HUES64 (cell line): ENCODE results near the gene SLC6A5.

ENCODE experiments used
- H3K27ac ChIP-seq: 2 replicates; pipeline ENCODE4 v1.7.0; 2013; ENCODE audit warnings: low read depth, low read length, inconsistent platforms
- H3K27me3 ChIP-seq: 2 replicates; pipeline ENCODE4 v1.6.1; 2013; ENCODE audit warnings: mild to moderate bottlenecking, low read length; ENCODE audit not compliant: insufficient read depth
- H3K36me3 ChIP-seq: 2 replicates; pipeline ENCODE4 v1.6.1; 2013; ENCODE audit warnings: mild to moderate bottlenecking, low read length; ENCODE audit not compliant: insufficient read depth
- H3K4me1 ChIP-seq: 2 replicates; pipeline ENCODE4 v1.6.1; 2013; ENCODE audit warnings: mild to moderate bottlenecking, low read length, moderate library complexity; ENCODE audit not compliant: insufficient read depth
- H3K4me3 ChIP-seq: 2 replicates; pipeline ENCODE4 v1.5.1; 2013; ENCODE audit warnings: mild to moderate bottlenecking, low read length, moderate library complexity
- H3K9ac ChIP-seq: 2 replicates; pipeline ENCODE4 v1.6.1; 2013; ENCODE audit warnings: mild to moderate bottlenecking, low read depth, low read length
- H3K9me3 ChIP-seq: 2 replicates; pipeline ENCODE4 v1.6.1; 2013; ENCODE audit warnings: low read depth, low read length; ENCODE audit not compliant: insufficient read depth
- WGBS: fragments of 150-250, 120-280 bp; methylation state at CpG from one replicate; pipeline ENCODE4 v1.1.7; 2013; ENCODE audit warnings: missing lambda C conversion rate; 5-methylcytosine and 5-hydroxymethylcytosine counted together

The SLC6A5 gene

GRCh38 chr11:20626279-20626678, 26.9 kb downstream of the SLC6A5 start:
- H3K36me3 ChIP-seq: no peaks in the 10 kb centered on the region
- no peak overlapping the region for H3K9ac ChIP-seq
- 96% methylated on average over 4 of the region's 4 CpGs for WGBS
- H3K9me3 ChIP-seq: no peaks in the 10 kb centered on the region
- H3K27me3 ChIP-seq: no peaks in the 10 kb centered on the region
- H3K4me1 ChIP-seq: peaks cover 12% of the 10 kb centered on the region
- no peak overlapping the region for H3K27ac ChIP-seq
- H3K4me3 ChIP-seq: no peak overlapping the region

GRCh38 chr11:20627026-20627425, 27.6 kb downstream of the SLC6A5 start:
- Histone ChIP-seq H3K9ac (no peak overlapping the region), H3K4me3 (no peak overlapping the region), H3K36me3 (no peaks in the 10 kb centered on the region), H3K4me1 (peaks cover 5% of the 10 kb centered on the region; the same call in 1 of the 2 replicates), H3K9me3 (no peaks in the 10 kb centered on the region), H3K27me3 (no peaks in the 10 kb centered on the region), H3K27ac (no peak overlapping the region)
- 85% methylated on average over 2 of the region's 3 CpGs for WGBS

DNA sequence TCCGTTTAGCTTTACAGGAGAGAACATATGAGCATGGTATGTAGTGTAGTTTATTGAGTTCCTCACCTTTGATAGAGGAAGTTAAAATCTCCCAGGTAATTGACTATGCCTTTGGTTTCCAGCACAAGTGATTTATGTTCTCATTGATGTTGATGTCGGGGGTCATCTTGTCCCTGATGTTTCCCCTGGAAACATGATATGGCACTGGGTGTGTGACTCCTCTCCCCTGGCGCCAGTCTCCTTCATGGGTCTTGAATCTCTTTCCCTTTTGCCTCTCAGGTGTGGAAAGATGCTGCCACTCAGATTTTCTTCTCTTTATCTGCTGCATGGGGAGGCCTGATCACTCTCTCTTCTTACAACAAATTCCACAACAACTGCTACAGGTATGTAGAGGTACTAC, 28.3 kb downstream of the SLC6A5 start:
- no peak overlapping the region for H3K4me3 ChIP-seq
- no peaks in the 10 kb centered on the region for H3K9me3 ChIP-seq
- no peaks in the 10 kb centered on the region for H3K36me3 ChIP-seq
- H3K9ac ChIP-seq: no peak overlapping the region
- H3K27ac ChIP-seq: no peak overlapping the region
- H3K4me1 ChIP-seq: peaks cover 3% of the 10 kb centered on the region; the same call in 1 of the 2 replicates
- WGBS: 91% methylated on average over 3 of the region's 3 CpGs
- H3K27me3 ChIP-seq: no peaks in the 10 kb centered on the region

DNA sequence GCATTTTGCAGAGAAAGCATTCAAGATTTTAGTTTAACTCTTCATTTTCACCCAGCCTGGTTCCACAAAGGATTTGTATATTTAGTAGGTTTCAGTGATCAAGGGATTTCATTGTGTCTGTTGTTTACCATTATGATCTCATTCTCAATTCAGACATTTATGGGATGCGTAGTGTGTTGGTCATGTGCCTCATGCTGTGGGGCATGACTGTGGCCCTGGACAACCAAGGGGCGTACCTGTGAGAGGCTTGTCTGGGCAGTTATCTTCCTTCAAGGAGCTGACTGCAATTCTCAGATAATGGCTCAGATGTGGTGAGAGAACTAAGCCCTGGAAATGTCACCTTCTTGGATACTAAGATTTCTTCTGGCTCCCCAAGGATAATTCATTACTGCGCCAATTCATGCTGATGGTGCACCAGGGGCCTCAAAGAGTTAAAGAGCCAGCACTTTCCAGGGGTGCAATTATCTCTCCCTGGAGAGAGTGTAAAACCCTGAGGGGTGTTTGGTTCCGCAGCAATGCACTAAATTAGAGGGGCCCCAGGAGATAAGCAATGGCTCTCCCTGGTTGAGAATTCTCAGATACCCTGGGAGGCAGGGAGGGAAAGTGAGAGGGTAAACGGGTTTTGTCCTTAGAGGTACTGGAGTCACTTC, 32.2 kb downstream of the SLC6A5 start:
- H3K36me3 ChIP-seq: no peaks in the 10 kb centered on the region
- no peaks in the 10 kb centered on the region for H3K27me3 ChIP-seq
- WGBS: 72% methylated on average over 5 of the region's 5 CpGs
- peaks cover 5% of the 10 kb centered on the region for H3K4me1 ChIP-seq
- H3K27ac ChIP-seq: no peak overlapping the region
- H3K9ac ChIP-seq: no peak overlapping the region
- no peak overlapping the region for H3K4me3 ChIP-seq
- H3K9me3 ChIP-seq: no peaks in the 10 kb centered on the region

DNA sequence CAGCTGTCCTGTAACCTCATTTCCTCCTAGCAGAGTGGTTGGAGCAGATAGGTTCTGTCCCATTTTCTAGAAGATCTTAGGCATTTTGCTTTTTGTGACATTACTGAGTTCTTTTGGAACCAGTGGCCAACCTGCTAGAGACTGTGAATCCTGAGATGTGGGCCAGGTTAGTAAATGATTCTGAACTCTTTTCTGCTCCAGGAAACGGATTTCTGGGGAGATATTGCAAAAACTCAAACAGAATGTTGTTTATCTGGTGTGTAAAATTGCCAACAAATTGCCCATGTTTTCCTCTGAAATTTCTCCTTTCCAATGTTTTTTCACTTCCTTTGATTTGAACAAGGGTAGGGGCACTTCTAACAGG, 32.7 kb downstream of the SLC6A5 start:
- H3K9ac ChIP-seq: no peak overlapping the region
- H3K9me3 ChIP-seq: no peaks in the 10 kb centered on the region
- peaks cover 8% of the 10 kb centered on the region for H3K4me1 ChIP-seq
- H3K36me3 ChIP-seq: no peaks in the 10 kb centered on the region
- H3K4me3 ChIP-seq: no peak overlapping the region
- H3K27ac ChIP-seq: no peak overlapping the region
- H3K27me3 ChIP-seq: no peaks in the 10 kb centered on the region
- 83% methylated on average over 1 of the region's 1 CpG for whole genome bisulfite sequencing

- Histone ChIP-seq H3K4me3 (no peak overlapping the region), H3K9me3 (no peaks in the 10 kb centered on the region), H3K27ac (no peak overlapping the region), H3K4me1 (peaks cover 8% of the 10 kb centered on the region), H3K27me3 (no peaks in the 10 kb centered on the region), H3K9ac (no peak overlapping the region), H3K36me3 (no peaks in the 10 kb centered on the region)
- WGBS: 97% methylated on average over 5 of the region's 5 CpGs
Observed at GRCh38 chr11:20634044-20634443, 34.6 kb downstream of the SLC6A5 start.

DNA sequence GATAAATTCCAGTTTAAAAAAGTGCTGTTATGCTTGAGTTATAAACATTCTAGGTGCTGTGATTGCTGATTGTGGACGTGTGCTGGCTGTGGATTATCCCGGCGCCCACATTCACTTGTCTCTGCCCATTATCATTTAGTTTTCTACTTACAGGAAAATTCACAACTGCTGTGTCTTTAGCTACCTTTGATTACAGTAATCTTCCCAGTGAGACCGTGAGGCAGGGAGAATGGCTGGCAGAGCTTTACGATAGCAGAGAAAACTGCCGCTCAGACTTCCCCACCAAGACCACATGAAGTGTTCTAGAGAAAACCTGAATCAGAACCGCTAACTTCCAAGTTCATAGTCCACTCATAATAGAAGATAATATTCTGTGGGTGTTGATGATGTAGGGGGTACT, 35.4 kb downstream of the SLC6A5 start:
- Histone ChIP-seq H3K9me3 (no peaks in the 10 kb centered on the region), H3K4me1 (peaks cover 8% of the 10 kb centered on the region), H3K9ac (no peak overlapping the region), H3K27me3 (no peaks in the 10 kb centered on the region), H3K36me3 (no peaks in the 10 kb centered on the region), H3K27ac (no peak overlapping the region), H3K4me3 (no peak overlapping the region)
- 90% methylated on average over 6 of the region's 7 CpGs for WGBS

- H3K4me3 ChIP-seq: no peak overlapping the region
- H3K4me1 ChIP-seq: peaks cover 5% of the 10 kb centered on the region; the same call in 1 of the 2 replicates
- H3K9ac ChIP-seq: no peak overlapping the region
- WGBS: 83% methylated on average over 7 of the region's 7 CpGs
- H3K27ac ChIP-seq: no peak overlapping the region
- no peaks in the 10 kb centered on the region for H3K9me3 ChIP-seq
- H3K27me3 ChIP-seq: no peaks in the 10 kb centered on the region
- H3K36me3 ChIP-seq: no peaks in the 10 kb centered on the region
Observed at GRCh38 chr11:20638074-20638473, 38.7 kb downstream of the SLC6A5 start.

- H3K27ac ChIP-seq: no peak overlapping the region
- no peaks in the 10 kb centered on the region for H3K9me3 ChIP-seq
- no peak overlapping the region for H3K9ac ChIP-seq
- H3K4me3 ChIP-seq: no peak overlapping the region
- 89% methylated on average over 3 of the region's 3 CpGs for WGBS
- no peaks in the 10 kb centered on the region for H3K36me3 ChIP-seq
- no peaks in the 10 kb centered on the region for H3K27me3 ChIP-seq
- H3K4me1 ChIP-seq: peaks cover 5% of the 10 kb centered on the region; the same call in 1 of the 2 replicates
Observed at GRCh38 chr11:20639688-20640087, 40.3 kb downstream of the SLC6A5 start.

DNA sequence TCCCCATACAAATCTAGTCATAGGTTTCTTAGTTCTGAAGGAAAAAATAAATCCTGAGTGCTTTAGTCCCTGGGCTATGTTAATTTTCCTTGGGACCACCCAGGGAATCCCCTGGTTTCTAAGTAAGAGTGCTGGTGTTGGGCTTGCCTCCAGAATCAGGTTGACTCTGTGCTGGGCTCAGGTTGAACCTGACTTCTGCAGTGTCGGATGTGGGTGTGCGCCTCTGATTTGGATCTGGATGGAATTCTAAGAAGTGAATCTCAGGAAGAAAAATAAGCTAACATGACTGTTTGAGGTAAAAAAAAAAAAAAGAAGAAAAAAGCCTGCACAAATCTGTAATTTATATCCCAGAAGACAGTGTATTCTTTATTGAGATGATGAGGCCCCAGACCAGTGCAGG, 41.0 kb downstream of the SLC6A5 start:
- no peaks in the 10 kb centered on the region for H3K9me3 ChIP-seq
- H3K4me3 ChIP-seq: no peak overlapping the region
- no peak overlapping the region for H3K9ac ChIP-seq
- 88% methylated on average over 2 of the region's 2 CpGs for WGBS
- H3K27ac ChIP-seq: no peak overlapping the region
- peaks cover 5% of the 10 kb centered on the region; the same call in 1 of the 2 replicates for H3K4me1 ChIP-seq
- no peaks in the 10 kb centered on the region for H3K27me3 ChIP-seq
- H3K36me3 ChIP-seq: no peaks in the 10 kb centered on the region

DNA sequence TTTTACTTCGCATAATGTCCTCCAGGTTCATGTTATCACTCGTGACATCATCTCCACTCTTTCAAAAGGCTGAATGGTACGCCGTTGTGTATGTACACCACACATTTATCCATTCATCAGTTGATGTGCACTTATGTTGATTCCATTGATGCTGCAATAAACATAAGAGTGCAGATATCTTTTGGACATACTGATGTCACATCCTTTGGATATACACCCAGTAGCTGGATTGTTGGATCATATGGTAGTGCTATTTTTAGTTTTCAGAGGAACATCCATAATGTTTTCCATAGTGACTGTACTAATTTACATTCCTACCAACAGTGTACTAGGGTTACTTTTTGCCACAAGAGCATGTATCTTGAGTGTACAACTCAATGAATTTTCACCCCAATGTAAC, 45.0 kb downstream of the SLC6A5 start:
- no peaks in the 10 kb centered on the region for H3K9me3 ChIP-seq
- no peaks in the 10 kb centered on the region for H3K4me1 ChIP-seq
- H3K27me3 ChIP-seq: no peaks in the 10 kb centered on the region
- no peak overlapping the region for H3K9ac ChIP-seq
- no peaks in the 10 kb centered on the region for H3K36me3 ChIP-seq
- no peak overlapping the region for H3K4me3 ChIP-seq
- WGBS: 96% methylated on average over 4 of the region's 4 CpGs
- H3K27ac ChIP-seq: no peak overlapping the region
